HepG2 (cell line): ENCODE results near the gene SERPINE3. TPM values are rescaled to one million over a fixed set of nuclear protein-coding genes. Genes with fewer than 3 reads are reported as not detected.

Experiments used
- ATAC-seq: fragments of 200-7000 bp; cut with Tn5 transposase; 3 replicates; pipeline ENCODE4 v1.9.1; 2020; ENCODE audit warnings: mild to moderate bottlenecking, moderate library complexity
- BruUV-seq: library from RNA; stranded (reverse); fragments of 400-500 nt; replicated peaks from 2 replicates; lab custom pipeline; 2021; lab: Mats Ljungman, UMichigan
- CTCF ChIA-PET: fragments of 300-600 bp; formaldehyde crosslinking; extraction: SDS; loops from one replicate; lab custom pipeline; 2021; ENCODE audit warnings: low total read pairs, inconsistent platforms, low intra/inter-chr PET ratio; lab: Yijun Ruan, JAX
- POLR2A ChIA-PET: fragments of 350-600 bp; sonication (Branson Sonifier 250); formaldehyde crosslinking; loops from one replicate; lab custom pipeline; 2020; ENCODE audit warnings: antibody characterized with exemption, inconsistent platforms; lab: Yijun Ruan, JAX
- DNase-seq: peaks from one replicate; pipeline ENCODE4 v3.0.0-alpha.2; 2015; ENCODE audit warnings: low spot score
- FAIRE-seq: peaks from 3 replicates; lab custom pipeline; 2011; peaks lifted over from hg19 to GRCh38; lab: Jason Lieb, UNC
- H2AFZ ChIP-seq: one replicate; pipeline ENCODE4 v1.6.1; 2011; ENCODE audit warnings: low read length, inconsistent platforms
- H3K27ac ChIP-seq: fragments of 300-600 bp; 3 replicates; pipeline ENCODE4 v1.8.0; 2011; ENCODE audit warnings: mixed run types, mild to moderate bottlenecking, mixed read lengths, low read length, inconsistent platforms; ENCODE audit not compliant: insufficient read depth; ENCODE audit errors: extremely low read length
- H3K27me3 ChIP-seq, 2 experiments: fragments of 200-600 bp in 1 of 2; 2 replicates in 1 of 2; 3 replicates in 1 of 2; pipeline versions ENCODE4 v1.6.0 to v1.8.0; 2011; ENCODE audit warnings: low read length in 2 of 2, mild to moderate bottlenecking in 2 of 2, moderate library complexity in 2 of 2, inconsistent platforms in 1 of 2; ENCODE audit not compliant: insufficient read depth in 2 of 2, control insufficient read depth in 1 of 2
- H3K36me3 ChIP-seq, 2 experiments: fragments of 200-600 bp in 1 of 2; replicated peaks in 1 of 2; 2 replicates in 1 of 2; 3 replicates in 1 of 2; pipeline versions ENCODE4 v1.5.1 to v1.8.0; 2011; ENCODE audit warnings: low read length in 2 of 2, inconsistent platforms in 1 of 2; ENCODE audit not compliant: insufficient read depth in 2 of 2, control insufficient read depth in 1 of 2
- H3K4me1 ChIP-seq: 2 replicates; pipeline ENCODE4 v1.5.1; 2012; ENCODE audit warnings: low read length, inconsistent platforms; ENCODE audit not compliant: insufficient read depth
- H3K4me2 ChIP-seq: 2 replicates; pipeline ENCODE4 v1.6.0; 2011; ENCODE audit warnings: low read depth, low read length, inconsistent platforms
- H3K4me3 ChIP-seq, 3 experiments: fragments of 200-600 bp in 1 of 3; sonication (generic), shearing (Covaris generic) in 1 of 3; replicated peaks in 1 of 3; 2 replicates each; pipeline ENCODE4 v1.5.1; 2011 to 2016; ENCODE audit warnings: low read length in 3 of 3, inconsistent platforms in 2 of 3, low read depth in 2 of 3, mild to moderate bottlenecking in 2 of 3, control low read depth in 1 of 3, mixed read lengths in 1 of 3; ENCODE audit not compliant: insufficient read depth in 1 of 3
- H3K79me2 ChIP-seq: one replicate; pipeline ENCODE4 v1.6.1; 2011; ENCODE audit warnings: low read length, inconsistent platforms; ENCODE audit not compliant: insufficient read depth
- H3K9ac ChIP-seq: 2 replicates; pipeline ENCODE4 v1.6.0; 2011; ENCODE audit warnings: mild to moderate bottlenecking, low read depth, low read length, inconsistent platforms; ENCODE audit not compliant: insufficient read depth
- H3K9me3 ChIP-seq: 2 replicates; pipeline ENCODE4 v1.5.1; 2012; ENCODE audit warnings: mild to moderate bottlenecking, low read length
- H4K20me1 ChIP-seq: 2 replicates; pipeline ENCODE4 v1.6.0; 2011; ENCODE audit warnings: inconsistent platforms, mild to moderate bottlenecking, low read length, moderate library complexity; ENCODE audit not compliant: insufficient read depth
- DMTF1 ChIP-seq: sonication (generic); formaldehyde crosslinking; IDR thresholded peaks from 2 replicates; pipeline ENCODE4 v1.4.0; 2020; ENCODE audit warnings: mild to moderate bottlenecking, missing genetic modification reagents
- E2F5 ChIP-seq: sonication (generic); formaldehyde crosslinking; conservative IDR thresholded peaks from 2 replicates; pipeline ENCODE4 v1.4.0; 2020; ENCODE audit warnings: missing genetic modification reagents
- MIER2 ChIP-seq: IDR thresholded peaks from 2 replicates; pipeline ENCODE4 v1.6.1; 2016; ENCODE audit warnings: missing biosample characterization, missing genetic modification reagents
- MXD1 ChIP-seq: sonication (generic); formaldehyde crosslinking; IDR thresholded peaks from 2 replicates; pipeline ENCODE4 v1.4.0; 2020; ENCODE audit warnings: mild to moderate bottlenecking, missing genetic modification reagents
- RBM22 ChIP-seq: fragments of 200-400 bp; formaldehyde crosslinking; optimal IDR thresholded peaks from 2 replicates; pipeline ENCODE3; 2017; ENCODE audit warnings: mild to moderate bottlenecking, low read length, moderate library complexity
- SNAPC4 ChIP-seq: sonication (generic); formaldehyde crosslinking; IDR thresholded peaks from 2 replicates; pipeline ENCODE4 v1.4.0; 2020; ENCODE audit warnings: mild to moderate bottlenecking, missing genetic modification reagents
- ZNF101 ChIP-seq: sonication (generic); formaldehyde crosslinking; IDR thresholded peaks from 2 replicates; pipeline ENCODE4 v1.4.0; 2020; ENCODE audit warnings: mild to moderate bottlenecking, low read depth, missing genetic modification reagents, borderline replicate concordance
- ZNF143 ChIP-seq: sonication (generic); formaldehyde crosslinking; IDR thresholded peaks from 2 replicates; pipeline ENCODE4 v1.4.0; 2020; ENCODE audit warnings: missing genetic modification reagents
- WGBS: methylation state at CpG from one replicate; pipeline ENCODE4 v1.1.6; 2017; ENCODE audit warnings: low lambda C conversion rate; 5-methylcytosine and 5-hydroxymethylcytosine counted together
- in situ Hi-C: cut with HindIII; loops from 2 replicates; pipeline ENCODE4 v1.10.0; 2017; ENCODE audit warnings: low pct_unique_long_range_greater_than_20kb; ENCODE audit not compliant: extremely low pct_ligation_motif_present
- intact Hi-C: fragments of 100-400 bp; cut with micrococcal nuclease; formaldehyde crosslinking; loops from one replicate; pipeline ENCODE4 v1.10.0; 2022; ENCODE audit not compliant: unreplicated experiment
- polyA plus RNA-seq, 8 experiments: library from polyadenylated mRNA; depleted of rRNA in 3 of 8; stranded (reverse) in 7 of 8; unstranded in 1 of 8; fragments of >200 nt; fragmentation: Illumina TruSeq in 4 of 8; extraction: Trizol in 4 of 8; gene quantifications; 2 replicates each; pipeline versions ENCODE4 v1.2.1 to v1.2.3, GENCODE V29; 2011 to 2016; ENCODE audit warnings: low read depth in 4 of 8, missing spikeins in 1 of 8, mixed read lengths in 1 of 8; ENCODE audit not compliant: insufficient read depth in 1 of 8
- total RNA-seq, 5 experiments: library from RNA; depleted of rRNA; stranded (reverse); fragments of >200 nt; fragmentation: Illumina TruSeq; extraction: Trizol; gene quantifications; 2 replicates each; pipeline ENCODE4 v1.2.3, GENCODE V29; 2016; ENCODE audit warnings: low read depth in 1 of 5

SERPINE3 gene
- total and polyA plus RNA-seq, 2 of the 13 experiments (the other 11 are each of a cell fraction or from before 2014, with no cell fraction given) = not detected

GRCh38 chr13:51373451-51373850 lies 34.0 kb downstream of the SERPINE3 start:
- FAIRE-seq = no peak
- H3K36me3 ChIP-seq = peaks cover 14 to 89% of the 10 kb centered on the region in 2 experiments
- CTCF ChIA-PET = no interaction called here

GRCh38 chr13:51380269-51380668 lies 40.8 kb downstream of the SERPINE3 start:
- 94% methylated on average over 4 of the region's 4 CpGs for WGBS
- ATAC-seq (no peak), DNase-seq (no peak), FAIRE-seq (no peak)
- Histone ChIP-seq H3K4me1 (no peaks in the 10 kb centered on the region), H3K79me2 (no peaks in the 10 kb centered on the region), H3K36me3 (peaks cover 8 to 70% of the 10 kb centered on the region in 2 experiments), H4K20me1 (no peaks in the 10 kb centered on the region), H2AFZ (no peak overlapping the region), H3K4me3 (no peak overlapping the region), H3K9me3 (no peaks in the 10 kb centered on the region), H3K27me3 (no peaks in the 10 kb centered on the region), H3K27ac (no peak overlapping the region), H3K4me2 (no peak overlapping the region), H3K9ac (no peak overlapping the region)
- CTCF ChIA-PET = no interaction called here
- intact Hi-C loops = no loop called here
- POLR2A ChIA-PET = interaction anchor here (1.2 kb wide), 1 partner anchor 73 kb away, joined by 3 read pairs; no protein-coding TSS in a partner anchor
- in situ Hi-C loops = no loop called here
- no TSS peak for BruUV-seq
- TF ChIP-seq SNAPC4 (CRISPR knock-in tag) (no peak), MIER2 (no peak), ZNF143 (CRISPR knock-in tag) (no peak), MXD1 (no peak), E2F5 (no peak), ZNF101 (no peak), DMTF1 (CRISPR knock-in tag) (no peak)

More at GRCh38 chr13:51373451-51373850, 34.0 kb downstream of the SERPINE3 start:
- Histone ChIP-seq H3K4me1 (no peaks in the 10 kb centered on the region), H2AFZ (no peak overlapping the region), H3K9ac (no peak overlapping the region), H3K79me2 (no peaks in the 10 kb centered on the region), H3K27ac (no peak overlapping the region), H3K4me2 (no peak overlapping the region), H3K4me3 (no peak overlapping the region), H3K9me3 (no peaks in the 10 kb centered on the region), H3K27me3 (no peaks in the 10 kb centered on the region), H4K20me1 (no peaks in the 10 kb centered on the region)
- DNase-seq (no peak), ATAC-seq (no peak)
- in situ Hi-C loops = no loop called here
- WGBS = 91% methylated on average over 2 of the region's 2 CpGs
- POLR2A ChIA-PET = no interaction called here
- BruUV-seq = no TSS peak
- intact Hi-C loops = no loop called here
- TF ChIP-seq ZNF101 (no peak), RBM22 (peak; percentile 22)
